ENCODE measurements around the gene KCNV2.

GRCh38 chr9:2693056-2693455 is 24.3 kb upstream of the KCNV2 start:
- TF ChIP-seq EZH2 (IDR thresholded peaks at IDR 0.05; ENCODE audit: borderline replicate concordance, insufficient read depth, low read depth, low read length, poor library complexity, severe bottlenecking) (no peak), CTCF (IDR thresholded peaks at IDR 0.05) (no peak)

Data from B cell (primary cell).